CD4-positive, alpha-beta T cell (primary cell): ENCODE measurements around the gene SOHLH1. TPM values are rescaled to one million over a fixed set of nuclear protein-coding genes. Genes with fewer than 3 reads are reported as not detected.

Experiments
- ATAC-seq: fragments of 200-7000 bp; cut with Tn5 transposase; one replicate; pipeline ENCODE4 v1.10.0; 2022; ENCODE audit warnings: mild to moderate bottlenecking; ENCODE audit not compliant: poor library complexity
- CTCF ChIA-PET: fragments of 350-600 bp; sonication (Branson Sonifier 250); formaldehyde crosslinking; loops from one replicate; lab custom pipeline; 2021; ENCODE audit warnings: antibody characterized with exemption, inconsistent platforms; lab: Charles Lee
- POLR2A ChIA-PET: fragments of 350-600 bp; sonication (Branson Sonifier 250); formaldehyde crosslinking; loops from one replicate; lab custom pipeline; 2021; ENCODE audit warnings: antibody characterized with exemption, inconsistent platforms; lab: Charles Lee
- DNase-seq, 14 experiments: peaks; one replicate each; pipeline ENCODE4 v3.0.0-alpha.2; 2013 to 2020; ENCODE audit warnings: mixed read lengths in 2 of 14
- H3K27ac ChIP-seq, 2 donors: one replicate each; pipeline versions ENCODE4 v1.5.1 to v1.7.0; 2013; ENCODE audit warnings: low read length in 2 of 2, low read depth in 1 of 2, mild to moderate bottlenecking in 1 of 2
- H3K27me3 ChIP-seq, 2 experiments: 1 replicate in 1 of 2; 2 replicates in 1 of 2; pipeline versions ENCODE4 v1.6.1 to v1.7.0; 2013; ENCODE audit warnings: low read length in 2 of 2, control low read depth in 1 of 2, mild to moderate bottlenecking in 1 of 2, moderate library complexity in 1 of 2; ENCODE audit not compliant: insufficient read depth in 2 of 2, control insufficient read depth in 1 of 2
- H3K36me3 ChIP-seq: one replicate; pipeline ENCODE4 v1.6.1; 2013; ENCODE audit warnings: low read length, control low read depth; ENCODE audit not compliant: insufficient read depth
- H3K4me1 ChIP-seq: one replicate; pipeline ENCODE4 v1.6.1; 2013; ENCODE audit warnings: low read length, control low read depth; ENCODE audit not compliant: insufficient read depth
- H3K4me3 ChIP-seq: one replicate; pipeline ENCODE4 v1.5.1; 2013; ENCODE audit warnings: mild to moderate bottlenecking, low read length, moderate library complexity
- H3K9me3 ChIP-seq, 2 experiments: 1 replicate in 1 of 2; 2 replicates in 1 of 2; pipeline versions ENCODE4 v1.6.1 to v1.7.0; 2013; ENCODE audit warnings: low read length in 2 of 2, mild to moderate bottlenecking in 2 of 2, control low read depth in 1 of 2, moderate library complexity in 1 of 2; ENCODE audit not compliant: control insufficient read depth in 1 of 2, insufficient read depth in 1 of 2
- H3K27ac Mint-ChIP-seq: one replicate; pipeline ENCODE4 v1.8.0; 2020; ENCODE audit warnings: mixed read lengths
- H3K27me3 Mint-ChIP-seq: one replicate; pipeline ENCODE4 v1.8.0; 2021; ENCODE audit warnings: mixed read lengths
- H3K36me3 Mint-ChIP-seq: one replicate; pipeline ENCODE4 v1.8.0; 2021; ENCODE audit warnings: low read depth, mixed read lengths
- H3K4me1 Mint-ChIP-seq: one replicate; pipeline ENCODE4 v1.8.0; 2021; ENCODE audit warnings: low read depth, mixed read lengths
- H3K4me3 Mint-ChIP-seq: one replicate; pipeline ENCODE4 v1.8.0; 2020; ENCODE audit warnings: mild to moderate bottlenecking, mixed read lengths
- H3K9me3 Mint-ChIP-seq: one replicate; pipeline ENCODE4 v1.8.0; 2020; ENCODE audit warnings: mixed read lengths
- intact Hi-C, 2 experiments: fragments of 100-400 bp; cut with DNase I in 1 of 2; cut with micrococcal nuclease in 1 of 2; formaldehyde crosslinking; loops; one replicate each; pipeline versions ENCODE4 v1.15.1 to v1.9.0; 2023 to 2025; cut with DNase I, micrococcal nuclease
- total RNA-seq, 174 experiments: library from RNA in 2 of 174; stranded (reverse) in 2 of 174; gene quantifications; one replicate each; pipeline ENCODE4 v1.2.3 and lab custom pipeline; 2021 to 2026
- TF ChIP-seq, protein P1 (sequence below): fragments of 200-600 bp; IDR thresholded peaks from one replicate; pipeline ENCODE4 v1.8.0; 2022; ENCODE audit warnings: antibody characterized with exemption, mild to moderate bottlenecking

Gene SOHLH1
- total RNA-seq, 2 experiments from 2014 or later = not detected

- Histone ChIP-seq H3K4me1 (no peaks in the 10 kb centered on the region), H3K4me3 (no peak overlapping the region), H3K36me3 (no peaks in the 10 kb centered on the region), H3K27me3 (no peaks in the 10 kb centered on the region), H3K27ac (no peak overlapping the region), H3K9me3 (peaks cover 0 to 6% of the 10 kb centered on the region in 2 experiments)
- POLR2A ChIA-PET = no interaction called here
- H3K9me3 Mint-ChIP-seq = no peaks in the 10 kb centered on the region
- ATAC-seq (no peak), DNase-seq (no peak)
- H3K4me3 Mint-ChIP-seq = no peak overlapping the region
- intact Hi-C loops = no loop called here
- H3K27ac Mint-ChIP-seq = no peak overlapping the region
- CTCF ChIA-PET = no interaction called here
- H3K4me1 Mint-ChIP-seq = no peaks in the 10 kb centered on the region
- H3K36me3 Mint-ChIP-seq = no peaks in the 10 kb centered on the region
- H3K27me3 Mint-ChIP-seq = peaks cover 3% of the 10 kb centered on the region
- TF ChIP-seq, protein P1, sequence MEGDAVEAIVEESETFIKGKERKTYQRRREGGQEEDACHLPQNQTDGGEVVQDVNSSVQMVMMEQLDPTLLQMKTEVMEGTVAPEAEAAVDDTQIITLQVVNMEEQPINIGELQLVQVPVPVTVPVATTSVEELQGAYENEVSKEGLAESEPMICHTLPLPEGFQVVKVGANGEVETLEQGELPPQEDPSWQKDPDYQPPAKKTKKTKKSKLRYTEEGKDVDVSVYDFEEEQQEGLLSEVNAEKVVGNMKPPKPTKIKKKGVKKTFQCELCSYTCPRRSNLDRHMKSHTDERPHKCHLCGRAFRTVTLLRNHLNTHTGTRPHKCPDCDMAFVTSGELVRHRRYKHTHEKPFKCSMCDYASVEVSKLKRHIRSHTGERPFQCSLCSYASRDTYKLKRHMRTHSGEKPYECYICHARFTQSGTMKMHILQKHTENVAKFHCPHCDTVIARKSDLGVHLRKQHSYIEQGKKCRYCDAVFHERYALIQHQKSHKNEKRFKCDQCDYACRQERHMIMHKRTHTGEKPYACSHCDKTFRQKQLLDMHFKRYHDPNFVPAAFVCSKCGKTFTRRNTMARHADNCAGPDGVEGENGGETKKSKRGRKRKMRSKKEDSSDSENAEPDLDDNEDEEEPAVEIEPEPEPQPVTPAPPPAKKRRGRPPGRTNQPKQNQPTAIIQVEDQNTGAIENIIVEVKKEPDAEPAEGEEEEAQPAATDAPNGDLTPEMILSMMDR = no peak
Measured at GRCh38 chr9:135690836-135691570, 8.3 kb downstream of the SOHLH1 start.

- Mint-ChIP-seq H3K36me3 (no peaks in the 10 kb centered on the region), H3K4me1 (no peaks in the 10 kb centered on the region), H3K27me3 (peaks cover 7% of the 10 kb centered on the region), H3K9me3 (no peaks in the 10 kb centered on the region), H3K4me3 (no peak overlapping the region), H3K27ac (no peak overlapping the region)
- H3K4me1 ChIP-seq = no peaks in the 10 kb centered on the region
- no peak overlapping the region for H3K27ac ChIP-seq
- no peaks in the 10 kb centered on the region for H3K36me3 ChIP-seq
- DNase-seq (no peak), ATAC-seq (no peak)
- no peaks in the 10 kb centered on the region for H3K27me3 ChIP-seq
- TF ChIP-seq, protein P1 = no peak
- ChIA-PET CTCF (no interaction called here), POLR2A (interaction anchor here (0.6 kb wide), 1 partner anchor 263 kb away, joined by 3 read pairs; no protein-coding TSS in a partner anchor)
- peaks cover 0 to 6% of the 10 kb centered on the region in 2 experiments for H3K9me3 ChIP-seq
- no peak overlapping the region for H3K4me3 ChIP-seq
- intact Hi-C loops = no loop called here
Measured at GRCh38 chr9:135689011-135689410, 10.3 kb downstream of the SOHLH1 start.

GRCh38 chr9:135687216-135687615 lies 12.1 kb downstream of the SOHLH1 start:
- Mint-ChIP-seq H3K4me1 (no peaks in the 10 kb centered on the region), H3K27ac (no peak overlapping the region), H3K4me3 (no peak overlapping the region), H3K27me3 (peaks cover 6% of the 10 kb centered on the region), H3K36me3 (no peaks in the 10 kb centered on the region), H3K9me3 (no peaks in the 10 kb centered on the region)
- intact Hi-C loops = no loop called here
- CTCF ChIA-PET = no interaction called here
- Histone ChIP-seq H3K4me3 (no peak overlapping the region), H3K36me3 (no peaks in the 10 kb centered on the region), H3K4me1 (no peaks in the 10 kb centered on the region), H3K27ac (no peak overlapping the region), H3K9me3 (peaks cover 0 to 6% of the 10 kb centered on the region in 2 experiments), H3K27me3 (no peaks in the 10 kb centered on the region)
- TF ChIP-seq, protein P1 = no peak
- POLR2A ChIA-PET = no interaction called here
- no peak for DNase-seq
- ATAC-seq = no peak
